A673 (cell line): ENCODE results near the gene LSM14A. TPM values are rescaled to one million over a fixed set of nuclear protein-coding genes. Genes with fewer than 3 reads are reported as not detected.

Experiments used
- BruUV-seq: library from RNA; stranded (reverse); fragments of 400-500 nt; replicated peaks from 2 replicates; lab custom pipeline; 2021; lab: Mats Ljungman, UMichigan
- CTCF ChIA-PET: fragments of 300-600 bp; sonication (Branson Sonifier 250); formaldehyde crosslinking; loops from one replicate; lab custom pipeline; 2022; ENCODE audit warnings: antibody characterized with exemption; lab: Charles Lee
- POLR2A ChIA-PET: fragments of 300-600 bp; sonication (Branson Sonifier 250); formaldehyde crosslinking; loops from one replicate; lab custom pipeline; 2022; ENCODE audit warnings: antibody characterized with exemption; ENCODE audit not compliant: low non-redundant PET; lab: Charles Lee
- DNase-seq: peaks from one replicate; pipeline ENCODE4 v3.0.0-alpha.2; 2015; ENCODE audit warnings: low spot score
- H3K27ac ChIP-seq: fragments of 200-600 bp; sonication (generic); 2 replicates; pipeline ENCODE4 v1.5.1; 2016; ENCODE audit warnings: mixed run types, low read depth, mild to moderate bottlenecking, mixed read lengths, antibody characterized with exemption, low read length; ENCODE audit not compliant: poor library complexity, severe bottlenecking
- H3K27me3 ChIP-seq: fragments of 200-600 bp; sonication (generic); replicated peaks from 2 replicates; pipeline ENCODE4 v1.6.1; 2017; ENCODE audit warnings: mixed run types, low read depth, mild to moderate bottlenecking, mixed read lengths, antibody characterized with exemption, low read length; ENCODE audit not compliant: insufficient read depth, poor library complexity
- H3K36me3 ChIP-seq: fragments of 200-600 bp; sonication (generic); 2 replicates; pipeline ENCODE4 v1.6.1; 2016; ENCODE audit warnings: mixed run types, mild to moderate bottlenecking, mixed read lengths, antibody characterized with exemption, low read length; ENCODE audit not compliant: insufficient read depth, poor library complexity, severe bottlenecking
- H3K4me1 ChIP-seq: fragments of 200-600 bp; sonication (generic); 2 replicates; pipeline ENCODE4 v1.6.1; 2017; ENCODE audit warnings: mixed run types, mild to moderate bottlenecking, mixed read lengths, antibody characterized with exemption, low read length; ENCODE audit not compliant: insufficient read depth, poor library complexity, severe bottlenecking
- H3K4me3 ChIP-seq: fragments of 200-600 bp; sonication (generic); 2 replicates; pipeline ENCODE4 v1.5.1; 2016; ENCODE audit warnings: low read depth, mixed run types, mild to moderate bottlenecking, mixed read lengths, low read length; ENCODE audit not compliant: poor library complexity, severe bottlenecking
- H3K9me3 ChIP-seq: fragments of 200-600 bp; sonication (generic); 2 replicates; pipeline ENCODE4 v1.6.1; 2016; ENCODE audit warnings: mixed run types, low read depth, mild to moderate bottlenecking, mixed read lengths, antibody characterized with exemption, low read length; ENCODE audit not compliant: poor library complexity, severe bottlenecking
- CTCF ChIP-seq: fragments of 300-800, 200-600 bp; sonication (generic); conservative IDR thresholded peaks from 2 replicates; pipeline ENCODE4 v1.5.1; 2017; ENCODE audit warnings: low read depth, mild to moderate bottlenecking, antibody characterized with exemption, low read length, moderate library complexity, mixed read lengths
- EZH2 ChIP-seq: fragments of 200-600 bp; sonication (generic); IDR thresholded peaks from 2 replicates; pipeline ENCODE4 v1.6.1; 2017; ENCODE audit warnings: borderline replicate concordance, low read depth, mild to moderate bottlenecking, mixed read lengths, antibody characterized with exemption, low read length; ENCODE audit not compliant: poor library complexity, severe bottlenecking
- intact Hi-C: fragments of 100-400 bp; cut with micrococcal nuclease; formaldehyde crosslinking; loops from one replicate; pipeline ENCODE4 v1.10.0; 2022; ENCODE audit not compliant: unreplicated experiment
- total RNA-seq: library from RNA; stranded (reverse); gene quantifications from 2 replicates; pipeline ENCODE4 v1.2.3, GENCODE V29; 2021

The LSM14A gene
- total RNA-seq, 1 experiment from 2014 or later = 137 TPM

GRCh38 chr19:34222386-34222785, 50.1 kb downstream of the LSM14A start:
- Histone ChIP-seq H3K27me3 (no peaks in the 10 kb centered on the region), H3K36me3 (peaks cover 82% of the 10 kb centered on the region), H3K27ac (no peak overlapping the region), H3K4me1 (peaks cover 15% of the 10 kb centered on the region), H3K9me3 (no peaks in the 10 kb centered on the region), H3K4me3 (no peak overlapping the region)
- intact Hi-C loops = no loop called here
- TF ChIP-seq CTCF = no peak
- TF ChIP-seq EZH2 = no peak
- POLR2A ChIA-PET = no interaction called here
- CTCF ChIA-PET = no interaction called here
- no TSS peak for BruUV-seq
- no peak for DNase-seq

- no peak for DNase-seq
- H3K9me3 ChIP-seq = no peaks in the 10 kb centered on the region
- H3K36me3 ChIP-seq = peaks cover 99% of the 10 kb centered on the region
- peak overlapping the region; percentile 19 for H3K27ac ChIP-seq
- TF ChIP-seq CTCF (no peak), EZH2 (no peak)
- CTCF ChIA-PET = interaction anchor here (0.6 kb wide), 1 partner anchor 10 kb away, joined by 5 read pairs; no protein-coding TSS in a partner anchor
- no peaks in the 10 kb centered on the region for H3K27me3 ChIP-seq
- intact Hi-C loops = no loop called here
- BruUV-seq = no TSS peak
- POLR2A ChIA-PET = interaction anchor here (0.5 kb wide), 1 partner anchor 89 kb away, joined by 3 read pairs; no protein-coding TSS in a partner anchor
- no peaks in the 10 kb centered on the region for H3K4me1 ChIP-seq
- H3K4me3 ChIP-seq = no peak overlapping the region
Observed at GRCh38 chr19:34224996-34225658, 52.8 kb downstream of the LSM14A start.

GRCh38 chr19:34225659-34226015, 53.3 kb downstream of the LSM14A start:
- peak overlapping the region; percentile 69 for H3K27ac ChIP-seq
- ChIA-PET CTCF (interaction anchor here (0.6 kb wide), 1 partner anchor 9 kb away, joined by 5 read pairs; no protein-coding TSS in a partner anchor), POLR2A (no interaction called here)
- no peak for TF ChIP-seq CTCF
- TF ChIP-seq EZH2 = no peak
- H3K36me3 ChIP-seq = peaks cover 97% of the 10 kb centered on the region
- no peak for DNase-seq
- no peaks in the 10 kb centered on the region for H3K9me3 ChIP-seq
- H3K4me3 ChIP-seq = no peak overlapping the region
- no TSS peak for BruUV-seq
- no peaks in the 10 kb centered on the region for H3K4me1 ChIP-seq
- intact Hi-C loops = no loop called here
- H3K27me3 ChIP-seq = no peaks in the 10 kb centered on the region
